ENCODE results near the gene SLX4.

GRCh38 chr16:3548445-3548844, 63.0 kb downstream of the SLX4 start:
- TF ChIP-seq TAF1 (IDR thresholded peaks at IDR 0.05; ENCODE audit: low read depth, low read length) (no peak), POLR2A (IDR thresholded peaks at IDR 0.05; ENCODE audit: low read depth, low read length) (no peak), POLR2AphosphoS5 (IDR thresholded peaks at IDR 0.05; ENCODE audit: low read depth, low read length) (no peak), SPI1 (IDR thresholded peaks at IDR 0.05; ENCODE audit: low read depth, low read length) (no peak), PAX5 (IDR thresholded peaks at IDR 0.05; ENCODE audit: insufficient read depth, low read length, severe bottlenecking) (no peak), POU2F2 (IDR thresholded peaks at IDR 0.05; ENCODE audit: low read depth, low read length) (no peak)
